Panc1 (cell line): ENCODE data around the gene SYT12. TPM values are rescaled to one million over a fixed set of nuclear protein-coding genes. Genes with fewer than 3 reads are reported as not detected.

Experiments used
- ATAC-seq: fragments of 200-7000 bp; cut with Tn5 transposase; 2 replicates; pipeline ENCODE4 v1.9.1; 2020; ENCODE audit warnings: mild to moderate bottlenecking, moderate library complexity
- BruUV-seq: library from RNA; stranded (reverse); fragments of 400-500 nt; replicated peaks from 2 replicates; lab custom pipeline; 2021; lab: Mats Ljungman, UMichigan
- CTCF ChIA-PET: fragments of 300-600 bp; sonication (Branson Sonifier 250); formaldehyde crosslinking; loops from one replicate; lab custom pipeline; 2022; ENCODE audit warnings: antibody characterized with exemption; lab: Charles Lee
- POLR2A ChIA-PET: fragments of 300-600 bp; sonication (Branson Sonifier 250); formaldehyde crosslinking; loops from one replicate; lab custom pipeline; 2022; ENCODE audit warnings: antibody characterized with exemption; lab: Charles Lee
- DNase-seq: peaks from one replicate; pipeline ENCODE4 v3.0.0-alpha.2; 2010; ENCODE audit warnings: low read depth, low spot score
- H3K27ac ChIP-seq: 2 replicates; pipeline ENCODE4 v1.5.1; 2011; ENCODE audit warnings: mild to moderate bottlenecking, low read length, inconsistent platforms
- H3K27me3 ChIP-seq: fragments of 200-500 bp; sonication (Bioruptor generic); 2 replicates; pipeline ENCODE4 v1.6.0; 2014; ENCODE audit warnings: low read length, inconsistent platforms; ENCODE audit not compliant: control insufficient read depth, insufficient read depth
- H3K36me3 ChIP-seq: fragments of 200-500 bp; sonication (Bioruptor generic); 2 replicates; pipeline ENCODE4 v1.5.1; 2014; ENCODE audit warnings: inconsistent platforms, mild to moderate bottlenecking, low read length, moderate library complexity; ENCODE audit not compliant: control insufficient read depth, insufficient read depth
- H3K4me1 ChIP-seq: 2 replicates; pipeline ENCODE4 v1.5.1; 2011; ENCODE audit warnings: inconsistent platforms, mild to moderate bottlenecking, low read length, moderate library complexity; ENCODE audit not compliant: control insufficient read depth, insufficient read depth
- H3K4me3 ChIP-seq, 2 experiments: 2 replicates each; pipeline ENCODE4 v1.5.1; 2011 to 2012; ENCODE audit warnings: low read depth in 2 of 2, low read length in 2 of 2, mild to moderate bottlenecking in 2 of 2, inconsistent platforms in 1 of 2, moderate library complexity in 1 of 2
- H3K9me3 ChIP-seq: fragments of 200-500 bp; sonication (Bioruptor generic); 2 replicates; pipeline ENCODE4 v1.5.1; 2014; ENCODE audit warnings: low read depth, mild to moderate bottlenecking, inconsistent platforms, low read length, moderate library complexity; ENCODE audit not compliant: control insufficient read depth, insufficient read depth
- POLR2AphosphoS5 ChIP-seq: IDR thresholded peaks from 2 replicates; pipeline ENCODE4 v1.6.1; 2012; ENCODE audit warnings: mild to moderate bottlenecking, low read depth, low read length, moderate library complexity
- SIN3A ChIP-seq: IDR thresholded peaks from 2 replicates; pipeline ENCODE4 v1.6.1; 2012; ENCODE audit warnings: low read depth, mild to moderate bottlenecking, low read length, moderate library complexity, borderline replicate concordance; ENCODE audit not compliant: insufficient read depth
- TCF7L2 ChIP-seq: IDR thresholded peaks from 2 replicates; pipeline ENCODE4 v1.6.1; 2011; ENCODE audit warnings: mild to moderate bottlenecking, low read depth, low read length, inconsistent platforms
- in situ Hi-C: cut with HindIII; loops from 2 replicates; pipeline ENCODE4 v1.10.0; 2016; ENCODE audit warnings: low sequenced_read_pairs, low pct_unique_long_range_greater_than_20kb
- intact Hi-C: fragments of 100-400 bp; cut with micrococcal nuclease; formaldehyde crosslinking; loops from one replicate; pipeline ENCODE4 v1.10.0; 2022; ENCODE audit not compliant: unreplicated experiment
- total RNA-seq: library from RNA; stranded (reverse); gene quantifications from one replicate; pipeline ENCODE4 v1.2.1, GENCODE V29; 2021; ENCODE audit not compliant: unreplicated experiment
- TF ChIP-seq, protein P1 (sequence below), 2 experiments: IDR thresholded peaks; 2 replicates each; pipeline ENCODE4 v1.6.1; 2011 to 2012; ENCODE audit warnings: low read depth in 2 of 2, control low read depth in 1 of 2, low read length in 1 of 2, mild to moderate bottlenecking in 1 of 2, moderate library complexity in 1 of 2; ENCODE audit not compliant: insufficient read depth in 1 of 2
- TF ChIP-seq, protein P2 (sequence below): fragments of 450-650 bp; IDR thresholded peaks from 2 replicates; pipeline ENCODE4 v1.5.1; 2017; ENCODE audit warnings: mild to moderate bottlenecking

The SYT12 gene
- total RNA-seq, 1 experiment from 2014 or later = 0.62 TPM

DNA sequence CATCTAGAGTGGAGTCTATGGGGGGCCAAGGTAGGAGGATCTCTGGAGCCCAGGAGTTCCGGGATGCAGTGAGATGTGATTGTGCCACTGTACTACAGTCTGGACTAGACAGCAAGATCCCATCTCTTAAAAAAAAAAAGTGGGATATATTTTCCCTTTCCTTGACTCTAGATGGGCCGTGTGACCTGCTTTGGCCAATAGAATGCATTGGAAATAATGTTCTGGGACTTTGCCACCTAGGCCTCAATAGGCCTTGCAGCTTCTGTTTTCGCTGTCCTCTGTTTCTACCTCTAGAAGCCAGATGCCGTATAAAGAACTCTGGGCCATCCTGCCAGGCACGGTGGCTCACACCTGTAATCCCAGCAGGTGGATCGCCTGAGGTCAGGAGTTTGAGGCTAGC, 44.2 kb upstream of the SYT12 start:
- no peaks in the 10 kb centered on the region for H3K27me3 ChIP-seq
- H3K36me3 ChIP-seq = no peaks in the 10 kb centered on the region
- in situ Hi-C loops (no loop called here), intact Hi-C loops (no loop called here)
- H3K9me3 ChIP-seq = no peaks in the 10 kb centered on the region; the same call in 1 of the 2 replicates
- no TSS peak for BruUV-seq
- TF ChIP-seq SIN3A (no peak), TCF7L2 (no peak), POLR2AphosphoS5 (no peak)
- TF ChIP-seq, protein P1, sequence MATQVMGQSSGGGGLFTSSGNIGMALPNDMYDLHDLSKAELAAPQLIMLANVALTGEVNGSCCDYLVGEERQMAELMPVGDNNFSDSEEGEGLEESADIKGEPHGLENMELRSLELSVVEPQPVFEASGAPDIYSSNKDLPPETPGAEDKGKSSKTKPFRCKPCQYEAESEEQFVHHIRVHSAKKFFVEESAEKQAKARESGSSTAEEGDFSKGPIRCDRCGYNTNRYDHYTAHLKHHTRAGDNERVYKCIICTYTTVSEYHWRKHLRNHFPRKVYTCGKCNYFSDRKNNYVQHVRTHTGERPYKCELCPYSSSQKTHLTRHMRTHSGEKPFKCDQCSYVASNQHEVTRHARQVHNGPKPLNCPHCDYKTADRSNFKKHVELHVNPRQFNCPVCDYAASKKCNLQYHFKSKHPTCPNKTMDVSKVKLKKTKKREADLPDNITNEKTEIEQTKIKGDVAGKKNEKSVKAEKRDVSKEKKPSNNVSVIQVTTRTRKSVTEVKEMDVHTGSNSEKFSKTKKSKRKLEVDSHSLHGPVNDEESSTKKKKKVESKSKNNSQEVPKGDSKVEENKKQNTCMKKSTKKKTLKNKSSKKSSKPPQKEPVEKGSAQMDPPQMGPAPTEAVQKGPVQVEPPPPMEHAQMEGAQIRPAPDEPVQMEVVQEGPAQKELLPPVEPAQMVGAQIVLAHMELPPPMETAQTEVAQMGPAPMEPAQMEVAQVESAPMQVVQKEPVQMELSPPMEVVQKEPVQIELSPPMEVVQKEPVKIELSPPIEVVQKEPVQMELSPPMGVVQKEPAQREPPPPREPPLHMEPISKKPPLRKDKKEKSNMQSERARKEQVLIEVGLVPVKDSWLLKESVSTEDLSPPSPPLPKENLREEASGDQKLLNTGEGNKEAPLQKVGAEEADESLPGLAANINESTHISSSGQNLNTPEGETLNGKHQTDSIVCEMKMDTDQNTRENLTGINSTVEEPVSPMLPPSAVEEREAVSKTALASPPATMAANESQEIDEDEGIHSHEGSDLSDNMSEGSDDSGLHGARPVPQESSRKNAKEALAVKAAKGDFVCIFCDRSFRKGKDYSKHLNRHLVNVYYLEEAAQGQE (IDR thresholded peaks at IDR 0.05; ENCODE audit: insufficient read depth in 1 of 2, low read depth in 2 of 2, low read length in 1 of 2) = no peak
- TF ChIP-seq, protein P2, sequence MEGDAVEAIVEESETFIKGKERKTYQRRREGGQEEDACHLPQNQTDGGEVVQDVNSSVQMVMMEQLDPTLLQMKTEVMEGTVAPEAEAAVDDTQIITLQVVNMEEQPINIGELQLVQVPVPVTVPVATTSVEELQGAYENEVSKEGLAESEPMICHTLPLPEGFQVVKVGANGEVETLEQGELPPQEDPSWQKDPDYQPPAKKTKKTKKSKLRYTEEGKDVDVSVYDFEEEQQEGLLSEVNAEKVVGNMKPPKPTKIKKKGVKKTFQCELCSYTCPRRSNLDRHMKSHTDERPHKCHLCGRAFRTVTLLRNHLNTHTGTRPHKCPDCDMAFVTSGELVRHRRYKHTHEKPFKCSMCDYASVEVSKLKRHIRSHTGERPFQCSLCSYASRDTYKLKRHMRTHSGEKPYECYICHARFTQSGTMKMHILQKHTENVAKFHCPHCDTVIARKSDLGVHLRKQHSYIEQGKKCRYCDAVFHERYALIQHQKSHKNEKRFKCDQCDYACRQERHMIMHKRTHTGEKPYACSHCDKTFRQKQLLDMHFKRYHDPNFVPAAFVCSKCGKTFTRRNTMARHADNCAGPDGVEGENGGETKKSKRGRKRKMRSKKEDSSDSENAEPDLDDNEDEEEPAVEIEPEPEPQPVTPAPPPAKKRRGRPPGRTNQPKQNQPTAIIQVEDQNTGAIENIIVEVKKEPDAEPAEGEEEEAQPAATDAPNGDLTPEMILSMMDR = no peak
- H3K4me3 ChIP-seq = no peak overlapping the region
- ATAC-seq (no peak), DNase-seq (no peak)
- H3K4me1 ChIP-seq = peaks cover 20% of the 10 kb centered on the region
- ChIA-PET POLR2A (interaction anchor here (0.7 kb wide), 1 partner anchor 129 kb away, joined by 10 read pairs; no protein-coding TSS in a partner anchor), CTCF (no interaction called here)
- H3K27ac ChIP-seq = no peak overlapping the region

DNA sequence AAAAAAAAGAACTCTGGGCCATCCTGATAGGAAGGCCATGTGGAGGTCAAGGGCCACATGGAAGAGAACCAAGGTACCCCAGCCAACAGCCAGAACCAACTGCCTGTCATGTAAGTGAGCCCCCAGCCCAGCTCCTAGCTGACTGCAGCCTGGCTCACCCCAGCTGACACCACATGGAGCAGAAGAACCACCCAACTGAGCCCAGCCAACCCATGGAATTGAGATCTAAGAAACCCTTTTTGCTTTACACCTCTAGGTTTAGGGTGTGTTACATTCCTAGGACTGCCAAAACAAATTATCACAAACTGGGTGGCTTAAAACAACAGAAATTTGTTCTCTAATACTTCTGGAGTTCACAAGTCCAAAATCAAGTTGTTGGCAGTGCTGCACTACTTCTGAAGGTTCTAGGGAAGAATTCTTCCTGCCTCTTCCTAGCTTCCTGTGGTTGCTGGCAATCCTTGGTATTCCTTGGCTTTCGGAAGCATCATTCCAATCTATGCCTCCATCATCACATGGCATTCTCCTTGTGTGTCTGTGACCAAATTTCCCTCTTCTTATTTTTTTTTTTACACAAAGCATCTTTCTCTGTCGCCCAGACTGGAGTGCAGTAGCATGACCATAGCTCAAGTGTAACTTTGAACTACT, 43.5 kb upstream of the SYT12 start:
- DNase-seq = no peak
- ATAC-seq = no peak
- ChIA-PET CTCF (no interaction called here), POLR2A (interaction anchor here (0.7 kb wide), 1 partner anchor 130 kb away, joined by 10 read pairs; no protein-coding TSS in a partner anchor)
- intact Hi-C loops (no loop called here), in situ Hi-C loops (no loop called here)
- Histone ChIP-seq H3K27me3 (no peaks in the 10 kb centered on the region), H3K4me1 (peaks cover 13% of the 10 kb centered on the region), H3K9me3 (no peaks in the 10 kb centered on the region; the same call in 1 of the 2 replicates), H3K36me3 (no peaks in the 10 kb centered on the region), H3K4me3 (no peak overlapping the region), H3K27ac (no peak overlapping the region)
- no peak for TF ChIP-seq POLR2AphosphoS5
- TF ChIP-seq, protein P2 = no peak
- TF ChIP-seq SIN3A = no peak
- TF ChIP-seq TCF7L2 = no peak
- TF ChIP-seq, protein P1 (IDR thresholded peaks at IDR 0.05; ENCODE audit: insufficient read depth in 1 of 2, low read depth in 2 of 2, low read length in 1 of 2) = no peak
- BruUV-seq = no TSS peak
